ENCODE measurements around the gene ADGRB2. TPM values are rescaled to one million over a fixed set of nuclear protein-coding genes. Genes with fewer than 3 reads are reported as not detected.

The ADGRB2 gene
- total RNA-seq, 1 experiment from 2014 or later = 10.9 TPM

DNA sequence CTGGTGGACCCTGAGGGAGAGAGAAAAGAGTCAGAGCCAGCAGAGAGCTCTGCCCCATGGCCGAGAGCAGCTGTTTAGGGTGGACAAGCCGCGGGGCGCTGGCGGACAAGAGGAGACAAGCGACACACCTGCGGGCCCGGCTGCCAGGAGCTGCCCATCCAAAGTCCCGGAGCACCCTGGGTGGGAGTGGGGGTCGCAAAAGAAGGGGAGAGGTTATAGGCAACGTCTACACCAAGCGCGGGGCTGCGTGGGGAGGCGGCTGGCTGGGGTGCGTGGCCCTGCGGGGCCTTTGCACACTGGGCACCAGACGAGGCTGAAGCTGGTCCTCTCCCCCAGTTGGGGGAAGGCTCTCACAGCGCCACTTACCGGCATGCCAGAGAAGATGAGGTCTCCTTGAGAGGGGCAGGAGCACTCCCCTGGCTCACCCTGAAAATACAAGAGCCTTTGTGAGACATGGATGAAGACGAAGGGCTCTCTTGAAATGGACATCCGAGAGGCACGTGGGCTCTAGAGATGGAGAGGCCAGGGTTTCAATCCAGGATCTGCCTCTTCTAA lies 84.4 kb downstream of the ADGRB2 start:
- H3K36me3 Mint-ChIP-seq (ENCODE audit: insufficient read depth in 1 of 3, low read depth in 3 of 3) = no peaks in the 10 kb centered on the region
- Histone ChIP-seq H4K5ac (ENCODE audit: insufficient read length, low read depth, low read length) (no peak overlapping the region), H3K9me3 (ENCODE audit: control insufficient read depth, low read depth, low read length) (no peaks in the 10 kb centered on the region), H3K4me2 (ENCODE audit: insufficient read depth, insufficient read length, low read length) (no peak overlapping the region), H3K18ac (ENCODE audit: insufficient read length, low read depth, low read length) (no peak overlapping the region), H3K4me1 (ENCODE audit: insufficient read depth, low read length) (no peaks in the 10 kb centered on the region), H3T11ph (ENCODE audit: low read length) (no peak overlapping the region), H2AFZ (ENCODE audit: low read length) (no peak overlapping the region), H3K79me1 (ENCODE audit: insufficient read depth, low read depth, low read length, poor library complexity, severe bottlenecking) (no peaks in the 10 kb centered on the region), H3K9ac (ENCODE audit: extremely low read depth, insufficient read length, low read length) (no peak overlapping the region), H3K23me2 (ENCODE audit: insufficient read length, low read depth, low read length, poor library complexity, severe bottlenecking) (no peaks in the 10 kb centered on the region), H3K79me2 (ENCODE audit: insufficient read depth, low read length) (no peaks in the 10 kb centered on the region), H2BK5ac (ENCODE audit: insufficient read length, low read length) (no peak overlapping the region), H3K27me3 (ENCODE audit: insufficient read depth, low read length) (no peaks in the 10 kb centered on the region), H3K27ac (ENCODE audit: insufficient read length, low read depth, low read length) (no peak overlapping the region), H3K23ac (ENCODE audit: insufficient read length, low read depth, low read length) (no peak overlapping the region), H2AK5ac (ENCODE audit: insufficient read length, low read length) (no peak overlapping the region), H2BK20ac (ENCODE audit: low read depth, low read length, poor library complexity, severe bottlenecking) (no peak overlapping the region), H3K56ac (ENCODE audit: insufficient read length, low read depth, low read length) (no peak overlapping the region), H2BK12ac (ENCODE audit: insufficient read length, low read depth, low read length) (no peak overlapping the region), H3K14ac (ENCODE audit: insufficient read depth, low read length) (no peak overlapping the region; the same call in 1 of the 2 replicates), H4K20me1 (ENCODE audit: control insufficient read depth, insufficient read depth, insufficient read length) (no peaks in the 10 kb centered on the region), H4K91ac (ENCODE audit: insufficient read length, low read depth, low read length) (no peak overlapping the region), H3K4ac (ENCODE audit: low read depth, low read length) (no peak overlapping the region), H4K8ac (replicated peaks; ENCODE audit: insufficient read length, low read depth, low read length) (no peak overlapping the region), H2BK15ac (ENCODE audit: low read depth, low read length) (no peak overlapping the region), H2BK120ac (ENCODE audit: low read depth, low read length, poor library complexity, severe bottlenecking) (no peak overlapping the region)
- no peak overlapping the region; a peak in 1 of 7 replicates for H3K27ac Mint-ChIP-seq
- no peaks in the 10 kb centered on the region for H3K27me3 Mint-ChIP-seq (ENCODE audit: low read depth)
- DNase-seq = no peak
- TF ChIP-seq, protein P1, sequence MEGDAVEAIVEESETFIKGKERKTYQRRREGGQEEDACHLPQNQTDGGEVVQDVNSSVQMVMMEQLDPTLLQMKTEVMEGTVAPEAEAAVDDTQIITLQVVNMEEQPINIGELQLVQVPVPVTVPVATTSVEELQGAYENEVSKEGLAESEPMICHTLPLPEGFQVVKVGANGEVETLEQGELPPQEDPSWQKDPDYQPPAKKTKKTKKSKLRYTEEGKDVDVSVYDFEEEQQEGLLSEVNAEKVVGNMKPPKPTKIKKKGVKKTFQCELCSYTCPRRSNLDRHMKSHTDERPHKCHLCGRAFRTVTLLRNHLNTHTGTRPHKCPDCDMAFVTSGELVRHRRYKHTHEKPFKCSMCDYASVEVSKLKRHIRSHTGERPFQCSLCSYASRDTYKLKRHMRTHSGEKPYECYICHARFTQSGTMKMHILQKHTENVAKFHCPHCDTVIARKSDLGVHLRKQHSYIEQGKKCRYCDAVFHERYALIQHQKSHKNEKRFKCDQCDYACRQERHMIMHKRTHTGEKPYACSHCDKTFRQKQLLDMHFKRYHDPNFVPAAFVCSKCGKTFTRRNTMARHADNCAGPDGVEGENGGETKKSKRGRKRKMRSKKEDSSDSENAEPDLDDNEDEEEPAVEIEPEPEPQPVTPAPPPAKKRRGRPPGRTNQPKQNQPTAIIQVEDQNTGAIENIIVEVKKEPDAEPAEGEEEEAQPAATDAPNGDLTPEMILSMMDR (conservative IDR thresholded peaks at IDR 0.05) = peak; percentile 36; the same call in 1 of the 3 replicates
- H3K4me1 Mint-ChIP-seq = peaks cover 2 to 12% of the 10 kb centered on the region in 2 experiments; a peak in 3 of 4 replicates
- H3K4me3 Mint-ChIP-seq = no peak overlapping the region
- no peaks in the 10 kb centered on the region; a peak in 1 of 5 replicates for H3K9me3 Mint-ChIP-seq
- WGBS (ENCODE audit: extremely low coverage, insufficient read length, low lambda C conversion rate) = no CpG with 5 or more reads among the region's 23 CpGs
